ENCODE data around the gene PCDH19.

- no peak for TF ChIP-seq POLR2A (IDR thresholded peaks at IDR 0.05)
- TF ChIP-seq, protein P1, sequence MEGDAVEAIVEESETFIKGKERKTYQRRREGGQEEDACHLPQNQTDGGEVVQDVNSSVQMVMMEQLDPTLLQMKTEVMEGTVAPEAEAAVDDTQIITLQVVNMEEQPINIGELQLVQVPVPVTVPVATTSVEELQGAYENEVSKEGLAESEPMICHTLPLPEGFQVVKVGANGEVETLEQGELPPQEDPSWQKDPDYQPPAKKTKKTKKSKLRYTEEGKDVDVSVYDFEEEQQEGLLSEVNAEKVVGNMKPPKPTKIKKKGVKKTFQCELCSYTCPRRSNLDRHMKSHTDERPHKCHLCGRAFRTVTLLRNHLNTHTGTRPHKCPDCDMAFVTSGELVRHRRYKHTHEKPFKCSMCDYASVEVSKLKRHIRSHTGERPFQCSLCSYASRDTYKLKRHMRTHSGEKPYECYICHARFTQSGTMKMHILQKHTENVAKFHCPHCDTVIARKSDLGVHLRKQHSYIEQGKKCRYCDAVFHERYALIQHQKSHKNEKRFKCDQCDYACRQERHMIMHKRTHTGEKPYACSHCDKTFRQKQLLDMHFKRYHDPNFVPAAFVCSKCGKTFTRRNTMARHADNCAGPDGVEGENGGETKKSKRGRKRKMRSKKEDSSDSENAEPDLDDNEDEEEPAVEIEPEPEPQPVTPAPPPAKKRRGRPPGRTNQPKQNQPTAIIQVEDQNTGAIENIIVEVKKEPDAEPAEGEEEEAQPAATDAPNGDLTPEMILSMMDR (IDR thresholded peaks at IDR 0.05): no peak
Observed at GRCh38 chrX:100319716-100320115, 90.4 kb downstream of the PCDH19 start.

Data from testis (tissue), 2 donors.